SU-DHL-6 (cell line): ENCODE measurements around the gene USP12.

Experiments
- H2AFZ ChIP-seq: fragments of 200-600 bp; sonication (generic); 2 replicates; pipeline ENCODE4 v1.6.1; 2014; ENCODE audit warnings: low read depth, mild to moderate bottlenecking, moderate library complexity, mixed read lengths, antibody characterized with exemption, low read length; ENCODE audit not compliant: severe bottlenecking
- H3F3A ChIP-seq: fragments of 200-600 bp; shearing (Covaris generic); 2 replicates; pipeline ENCODE4 v1.6.0; 2016; ENCODE audit warnings: antibody characterized with exemption, mild to moderate bottlenecking; ENCODE audit not compliant: insufficient read depth
- H3K27ac ChIP-seq: fragments of 200-600 bp; sonication (generic); 2 replicates; pipeline ENCODE4 v1.5.1; 2016; ENCODE audit warnings: low read depth, mild to moderate bottlenecking, low read length, moderate library complexity, mixed read lengths
- H3K27me3 ChIP-seq: fragments of 200-600 bp; sonication (generic), shearing (Covaris generic); 2 replicates; pipeline ENCODE4 v1.6.0; 2014; ENCODE audit warnings: mild to moderate bottlenecking, low read length
- H3K36me3 ChIP-seq: fragments of 200-600 bp; sonication (generic); 2 replicates; pipeline ENCODE4 v1.6.1; 2014; ENCODE audit warnings: mild to moderate bottlenecking, low read length, mixed read lengths
- H3K4me2 ChIP-seq: fragments of 300-600, 200-600 bp; shearing (Covaris generic), sonication (generic); 2 replicates; pipeline ENCODE4 v1.6.0; 2014; ENCODE audit warnings: low read length, low read depth, mild to moderate bottlenecking; ENCODE audit not compliant: poor library complexity, severe bottlenecking
- H3K4me3 ChIP-seq: fragments of 200-600 bp; sonication (generic); 2 replicates; pipeline ENCODE4 v1.5.1; 2014; ENCODE audit warnings: antibody characterized with exemption, low read length, mild to moderate bottlenecking, mixed read lengths; ENCODE audit not compliant: insufficient read depth, poor library complexity, severe bottlenecking
- H3K79me2 ChIP-seq: fragments of 200-600 bp; sonication (generic); 2 replicates; pipeline ENCODE4 v1.6.1; 2014; ENCODE audit warnings: mild to moderate bottlenecking, low read length, moderate library complexity; ENCODE audit not compliant: insufficient read depth
- H3K9ac ChIP-seq: fragments of 200-600 bp; sonication (generic); 2 replicates; pipeline ENCODE4 v1.7.0; 2014; ENCODE audit warnings: mild to moderate bottlenecking, low read length
- H3K9me2 ChIP-seq: fragments of 200-600 bp; sonication (generic); replicated peaks from 2 replicates; pipeline ENCODE4 v1.6.1; 2014; ENCODE audit warnings: low read length; ENCODE audit not compliant: insufficient read depth
- H3K9me3 ChIP-seq: fragments of 200-600 bp; sonication (generic); 2 replicates; pipeline ENCODE4 v1.6.1; 2014; ENCODE audit warnings: low read length, mixed read lengths; ENCODE audit not compliant: insufficient read depth
- H4K20me1 ChIP-seq: fragments of 200-600 bp; sonication (generic); 2 replicates; pipeline ENCODE4 v1.6.1; 2014; ENCODE audit warnings: low read depth, mild to moderate bottlenecking, antibody characterized with exemption, low read length, moderate library complexity, mixed read lengths
- CTCF ChIP-seq: fragments of 200-600 bp; sonication (generic); IDR thresholded peaks from one replicate; pipeline ENCODE4 v1.5.1; 2017; ENCODE audit warnings: antibody characterized with exemption, mild to moderate bottlenecking, low read length, moderate library complexity; ENCODE audit not compliant: insufficient read depth, poor library complexity, severe bottlenecking
- EZH2phosphoT487 ChIP-seq: fragments of 200-600 bp; sonication (generic), shearing (Covaris generic); conservative IDR thresholded peaks from 2 replicates; pipeline ENCODE4 v1.6.1; 2018; ENCODE audit warnings: mild to moderate bottlenecking, antibody characterized with exemption, low read length, moderate library complexity, mixed read lengths

Gene USP12

GRCh38 chr13:27186295-27186694, 14.7 kb upstream of the USP12 start:
- TF ChIP-seq EZH2phosphoT487 (no peak), CTCF (no peak)
- H3K9ac ChIP-seq: no peak overlapping the region
- H3K9me3 ChIP-seq: no peaks in the 10 kb centered on the region
- no peaks in the 10 kb centered on the region for H3K36me3 ChIP-seq
- H3F3A ChIP-seq: no peaks in the 10 kb centered on the region
- H2AFZ ChIP-seq: no peak overlapping the region
- H3K79me2 ChIP-seq: no peaks in the 10 kb centered on the region
- no peaks in the 10 kb centered on the region for H3K27me3 ChIP-seq
- no peak overlapping the region for H3K4me3 ChIP-seq
- H3K27ac ChIP-seq: no peak overlapping the region
- no peaks in the 10 kb centered on the region for H3K9me2 ChIP-seq
- no peaks in the 10 kb centered on the region for H4K20me1 ChIP-seq
- no peak overlapping the region for H3K4me2 ChIP-seq

GRCh38 chr13:27183561-27184147, 12.0 kb upstream of the USP12 start:
- TF ChIP-seq EZH2phosphoT487: no peak
- no peak for TF ChIP-seq CTCF
- no peaks in the 10 kb centered on the region for H3K79me2 ChIP-seq
- H3K4me3 ChIP-seq: no peak overlapping the region
- H4K20me1 ChIP-seq: no peaks in the 10 kb centered on the region
- H3K9me3 ChIP-seq: no peaks in the 10 kb centered on the region
- no peaks in the 10 kb centered on the region for H3K36me3 ChIP-seq
- H3F3A ChIP-seq: no peaks in the 10 kb centered on the region
- H3K9ac ChIP-seq: no peak overlapping the region
- H3K9me2 ChIP-seq: no peaks in the 10 kb centered on the region
- no peaks in the 10 kb centered on the region for H3K27me3 ChIP-seq
- H2AFZ ChIP-seq: no peak overlapping the region
- no peak overlapping the region for H3K4me2 ChIP-seq
- H3K27ac ChIP-seq: no peak overlapping the region

- no peaks in the 10 kb centered on the region for H3K36me3 ChIP-seq
- no peak overlapping the region for H3K27ac ChIP-seq
- H4K20me1 ChIP-seq: no peaks in the 10 kb centered on the region
- H2AFZ ChIP-seq: no peak overlapping the region
- H3K4me2 ChIP-seq: no peak overlapping the region
- no peaks in the 10 kb centered on the region for H3K27me3 ChIP-seq
- H3K4me3 ChIP-seq: no peak overlapping the region
- TF ChIP-seq EZH2phosphoT487 (no peak), CTCF (no peak)
- H3K9me2 ChIP-seq: no peaks in the 10 kb centered on the region
- no peaks in the 10 kb centered on the region for H3F3A ChIP-seq
- no peak overlapping the region for H3K9ac ChIP-seq
- no peaks in the 10 kb centered on the region for H3K79me2 ChIP-seq
- H3K9me3 ChIP-seq: no peaks in the 10 kb centered on the region
Observed at GRCh38 chr13:27182844-27183497, 11.4 kb upstream of the USP12 start.
